Epithelial cell of esophagus (primary cell): ENCODE data around the gene TRIM47.
A peak's percentile ranks its signal among the peaks of the same experiment; 100 is the strongest.

Experiments used
- DNase-seq: peaks from one replicate; pipeline ENCODE4 v3.0.0; 2010; ENCODE audit warnings: low read depth
- H3K4me3 ChIP-seq: 2 replicates; pipeline ENCODE4 v1.5.1; 2011; ENCODE audit warnings: mild to moderate bottlenecking, low read length, control low read depth
- CTCF ChIP-seq: IDR thresholded peaks from 2 replicates; pipeline ENCODE4 v1.5.1; 2011; ENCODE audit warnings: low read depth, mild to moderate bottlenecking, low read length, control low read depth, inconsistent platforms; ENCODE audit not compliant: insufficient read depth; ENCODE audit errors: missing control alignments

TRIM47 gene

GRCh38 chr17:75909051-75909811 is 30.9 kb upstream of the TRIM47 start:
- DNase-seq = no peak
- H3K4me3 ChIP-seq = no peak overlapping the region
- no peak for TF ChIP-seq CTCF

DNA sequence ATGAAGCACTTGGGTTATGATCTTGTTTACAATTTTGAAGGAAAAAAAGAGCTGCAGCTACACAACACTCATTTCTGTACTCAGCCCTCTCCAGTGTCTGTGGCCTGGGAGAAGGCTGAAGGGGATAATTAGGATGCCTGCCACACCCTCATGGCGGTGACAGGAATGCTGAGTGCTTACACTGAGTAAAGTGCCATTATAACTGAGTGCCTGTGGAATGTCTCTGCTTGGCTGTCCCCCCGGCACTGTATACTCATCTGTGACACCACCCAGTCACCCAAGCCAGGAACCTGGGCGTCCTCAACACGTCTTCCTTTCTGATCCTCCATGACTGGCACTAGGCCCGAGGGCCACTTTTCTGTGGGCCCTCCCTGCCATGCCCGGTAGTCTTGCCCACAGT is 29.8 kb upstream of the TRIM47 start:
- no peak for TF ChIP-seq CTCF
- no peak overlapping the region for H3K4me3 ChIP-seq
- no peak for DNase-seq

- DNase-seq = peak; percentile 22
- TF ChIP-seq CTCF = no peak
- H3K4me3 ChIP-seq = no peak overlapping the region
Measured at GRCh38 chr17:75906143-75906884, 27.9 kb upstream of the TRIM47 start.

- peak; percentile 74 for TF ChIP-seq CTCF
- peak; percentile 96 for DNase-seq
- peak within 1 kb of the TSS; percentile 67 for H3K4me3 ChIP-seq
Measured at GRCh38 chr17:75904749-75905521, 26.6 kb upstream of the TRIM47 start, which contains the start of gene MRPL38. TSS of gene MRPL38 (minus strand) at chr17:75904884. CDS start at chr17:75904875, 9 bp downstream.

DNA sequence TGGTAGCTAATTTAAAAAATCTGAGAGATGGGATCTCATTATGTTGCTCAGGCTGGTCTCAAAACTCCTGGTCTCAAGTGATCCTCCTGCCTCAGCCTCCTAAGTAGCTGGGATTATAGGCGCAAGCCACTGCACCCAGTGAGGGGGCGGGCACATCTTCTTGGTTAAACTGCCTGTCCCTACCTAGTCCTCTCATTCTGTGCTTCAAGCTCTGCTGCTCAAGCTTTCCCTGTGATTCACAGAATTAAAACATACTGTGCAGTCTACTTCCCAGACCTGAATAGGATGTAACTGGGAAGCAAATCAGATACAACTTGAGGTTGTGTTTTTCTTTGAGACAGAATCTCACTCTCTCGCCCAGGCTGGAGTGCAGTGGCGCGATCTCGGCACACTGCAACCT is 24.0 kb upstream of the TRIM47 start:
- no peak for DNase-seq
- no peak overlapping the region for H3K4me3 ChIP-seq
- TF ChIP-seq CTCF = no peak

- no peak overlapping the region for H3K4me3 ChIP-seq
- DNase-seq = no peak
- TF ChIP-seq CTCF = no peak
Measured at GRCh38 chr17:75901727-75902126, 23.3 kb upstream of the TRIM47 start.
